MV-4-11 (cell line): Measurements from ENCODE around the gene AK5.

ENCODE experiments used
- DNase-seq: peaks from one replicate; lab custom pipeline; 2025; lab: John Stamatoyannopoulos, UW

AK5 gene

GRCh38 chr1:77288275-77288674 lies 6.5 kb downstream of the AK5 start:
- DNase-seq = peak; percentile 45

GRCh38 chr1:77290576-77290975 lies 8.8 kb downstream of the AK5 start:
- DNase-seq = peak; percentile 52

GRCh38 chr1:77292551-77292950 lies 10.7 kb downstream of the AK5 start:
- no peak for DNase-seq

GRCh38 chr1:77300566-77300965 lies 18.7 kb downstream of the AK5 start:
- no peak for DNase-seq

- no peak for DNase-seq
Measured at GRCh38 chr1:77303387-77303786, 21.6 kb downstream of the AK5 start.

- DNase-seq = no peak
Measured at GRCh38 chr1:77308889-77309621, 27.2 kb downstream of the AK5 start.

- no peak for DNase-seq
Measured at GRCh38 chr1:77310924-77311323, 29.1 kb downstream of the AK5 start.

- DNase-seq = peak; percentile 80
Measured at GRCh38 chr1:77312364-77312763, 30.5 kb downstream of the AK5 start.

- DNase-seq = peak; percentile 72
Measured at GRCh38 chr1:77313491-77313890, 31.7 kb downstream of the AK5 start.

GRCh38 chr1:77316006-77316405 lies 34.2 kb downstream of the AK5 start:
- no peak for DNase-seq

GRCh38 chr1:77316966-77317365 lies 35.1 kb downstream of the AK5 start:
- no peak for DNase-seq

- DNase-seq = no peak
Measured at GRCh38 chr1:77319036-77319705, 37.4 kb downstream of the AK5 start.

- DNase-seq = no peak
Measured at GRCh38 chr1:77322061-77322900, 40.5 kb downstream of the AK5 start.

GRCh38 chr1:77333501-77333900 lies 51.7 kb downstream of the AK5 start:
- no peak for DNase-seq

- no peak for DNase-seq
Measured at GRCh38 chr1:77336729-77337128, 54.9 kb downstream of the AK5 start.

- no peak for DNase-seq
Measured at GRCh38 chr1:77339326-77339725, 57.5 kb downstream of the AK5 start.

- DNase-seq = no peak
Measured at GRCh38 chr1:77341195-77341594, 59.4 kb downstream of the AK5 start.

GRCh38 chr1:77342745-77343144 lies 60.9 kb downstream of the AK5 start:
- no peak for DNase-seq

- peak; percentile 66 for DNase-seq
Measured at GRCh38 chr1:77347646-77348045, 65.8 kb downstream of the AK5 start.

GRCh38 chr1:77348549-77348948 lies 66.7 kb downstream of the AK5 start:
- DNase-seq = no peak

- DNase-seq = no peak
Measured at GRCh38 chr1:77349275-77349674, 67.5 kb downstream of the AK5 start.

- peak; percentile 76 for DNase-seq
Measured at GRCh38 chr1:77350012-77350770, 68.4 kb downstream of the AK5 start.
